Smooth muscle cell (in vitro differentiated cells): ENCODE data around the gene MAP2K2. TPM values are rescaled to one million over a fixed set of nuclear protein-coding genes. Genes with fewer than 3 reads are reported as not detected.

Source experiments
- DNase-seq: peaks from one replicate; lab custom pipeline; 2025; ENCODE audit not compliant: unreplicated experiment; lab: John Stamatoyannopoulos, UW
- H2AFZ ChIP-seq: fragments of 200-600 bp; sonication (generic); 2 replicates; pipeline ENCODE4 v1.6.0; 2016; ENCODE audit warnings: antibody characterized with exemption, low read depth, mild to moderate bottlenecking
- H3F3A ChIP-seq: fragments of 200-600 bp; sonication (generic); 2 replicates; pipeline ENCODE4 v1.6.0; 2017; ENCODE audit warnings: antibody characterized with exemption, low read depth
- H3K27ac ChIP-seq: fragments of 200-600 bp; sonication (generic); 2 replicates; pipeline ENCODE4 v1.5.1; 2016; ENCODE audit warnings: low read depth, mild to moderate bottlenecking
- H3K27me3 ChIP-seq: fragments of 200-600 bp; sonication (generic); 2 replicates; pipeline ENCODE4 v1.6.1; 2016; ENCODE audit warnings: low read depth, mild to moderate bottlenecking
- H3K36me3 ChIP-seq: fragments of 200-600 bp; sonication (generic); 2 replicates; pipeline ENCODE4 v1.5.1; 2016; ENCODE audit warnings: low read depth
- H3K4me1 ChIP-seq: fragments of 200-600 bp; sonication (generic); 2 replicates; pipeline ENCODE4 v1.5.1; 2016; ENCODE audit warnings: low read depth
- H3K4me2 ChIP-seq: fragments of 200-600 bp; sonication (generic); 2 replicates; pipeline ENCODE4 v1.6.0; 2016; ENCODE audit warnings: mild to moderate bottlenecking
- H3K4me3 ChIP-seq: fragments of 200-600 bp; sonication (generic); 2 replicates; pipeline ENCODE4 v1.5.1; 2016; ENCODE audit warnings: mild to moderate bottlenecking
- H3K79me2 ChIP-seq: fragments of 200-600 bp; sonication (generic); 2 replicates; pipeline ENCODE4 v1.6.0; 2016; ENCODE audit warnings: low read depth, mild to moderate bottlenecking
- H3K9ac ChIP-seq: fragments of 200-600 bp; sonication (generic); 2 replicates; pipeline ENCODE4 v1.6.0; 2016; ENCODE audit warnings: low read depth
- H3K9me3 ChIP-seq: fragments of 200-600 bp; sonication (generic); replicated peaks from 2 replicates; pipeline ENCODE4 v1.5.1; 2016; ENCODE audit warnings: low read depth
- H4K20me1 ChIP-seq: fragments of 200-600 bp; sonication (generic); 2 replicates; pipeline ENCODE4 v1.6.0; 2016; ENCODE audit warnings: low read depth
- CTCF ChIP-seq: fragments of 200-600 bp; sonication (generic); IDR thresholded peaks from 2 replicates; pipeline ENCODE4 v1.5.1; 2017; ENCODE audit warnings: borderline replicate concordance, mild to moderate bottlenecking, antibody characterized with exemption; ENCODE audit not compliant: insufficient read depth, poor library complexity, severe bottlenecking
- WGBS: methylation state at CpG from one replicate; pipeline ENCODE4 v1.1.7; 2016; ENCODE audit warnings: low lambda C conversion rate; 5-methylcytosine and 5-hydroxymethylcytosine counted together
- polyA plus RNA-seq: library from polyadenylated mRNA; unstranded; fragments of >200 nt; fragmentation: Nextera tagmentation; extraction: Ambion mirVana; gene quantifications from 2 replicates; pipeline ENCODE4 v1.2.1, GENCODE V29; 2016
- total RNA-seq: library from RNA; depleted of rRNA; stranded (reverse); fragments of >200 nt; gene quantifications from 2 replicates; pipeline ENCODE4 v1.2.3, GENCODE V29; 2014

Gene MAP2K2
- total and polyA plus RNA-seq, 2 experiments from 2014 or later, result 79.1 to 193 TPM

- H3K27me3 ChIP-seq, result no peaks in the 10 kb centered on the region
- no peaks in the 10 kb centered on the region for H3F3A ChIP-seq
- 92% methylated on average over 3 of the region's 3 CpGs for WGBS
- H3K79me2 ChIP-seq, result no peaks in the 10 kb centered on the region
- no peak overlapping the region for H3K27ac ChIP-seq
- DNase-seq, result no peak
- no peak overlapping the region for H3K9ac ChIP-seq
- no peak overlapping the region for H3K4me3 ChIP-seq
- no peaks in the 10 kb centered on the region for H3K9me3 ChIP-seq
- TF ChIP-seq CTCF, result no peak
- no peaks in the 10 kb centered on the region for H3K36me3 ChIP-seq
- no peak overlapping the region for H2AFZ ChIP-seq
- H3K4me1 ChIP-seq, result peaks cover 10% of the 10 kb centered on the region
- H3K4me2 ChIP-seq, result no peak overlapping the region
- no peaks in the 10 kb centered on the region for H4K20me1 ChIP-seq
Observed at GRCh38 chr19:4071610-4072009, 52.3 kb downstream of the MAP2K2 start.

DNA sequence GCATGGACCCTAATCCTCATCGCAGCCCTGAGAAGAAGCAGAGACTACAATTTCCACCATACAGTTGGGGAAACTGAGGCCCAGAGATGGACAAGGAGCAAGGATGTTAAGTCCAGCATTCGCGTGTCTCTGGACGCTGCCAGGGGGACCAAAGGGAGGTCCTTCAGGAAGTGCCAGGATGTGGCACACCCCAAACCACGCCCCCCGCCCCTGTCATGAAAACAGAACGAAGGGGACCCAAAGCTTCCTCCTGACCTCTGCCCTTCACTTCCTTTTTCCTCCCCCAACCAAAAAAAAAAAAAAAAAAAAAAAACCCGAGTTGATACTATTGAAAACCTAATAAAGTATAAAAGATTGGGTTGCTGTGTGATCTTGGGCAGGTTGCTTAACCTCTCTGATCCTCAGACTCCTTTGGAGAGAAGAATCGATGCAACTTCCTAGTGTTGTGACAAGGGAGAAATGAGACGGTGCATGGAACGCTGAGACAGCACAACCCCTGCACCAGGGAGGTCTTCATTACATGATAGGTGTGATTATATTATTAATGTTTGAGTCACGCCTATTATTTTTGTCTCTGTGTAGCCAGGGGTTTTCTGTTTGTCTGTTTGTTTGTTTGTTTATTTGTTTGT, 54.5 kb downstream of the MAP2K2 start:
- no peak overlapping the region for H3K27ac ChIP-seq
- H3K4me2 ChIP-seq, result no peak overlapping the region
- H3K27me3 ChIP-seq, result no peaks in the 10 kb centered on the region
- H3K9ac ChIP-seq, result no peak overlapping the region
- peaks cover 6% of the 10 kb centered on the region for H4K20me1 ChIP-seq
- H3K79me2 ChIP-seq, result peaks cover 7% of the 10 kb centered on the region
- no peak overlapping the region for H3K4me3 ChIP-seq
- H3K9me3 ChIP-seq, result no peaks in the 10 kb centered on the region
- WGBS, result 74% methylated on average over 11 of the region's 12 CpGs
- H3K36me3 ChIP-seq, result no peaks in the 10 kb centered on the region
- H2AFZ ChIP-seq, result no peak overlapping the region
- no peak for DNase-seq
- H3F3A ChIP-seq, result no peaks in the 10 kb centered on the region
- H3K4me1 ChIP-seq, result peaks cover 10% of the 10 kb centered on the region
- no peak for TF ChIP-seq CTCF

DNA sequence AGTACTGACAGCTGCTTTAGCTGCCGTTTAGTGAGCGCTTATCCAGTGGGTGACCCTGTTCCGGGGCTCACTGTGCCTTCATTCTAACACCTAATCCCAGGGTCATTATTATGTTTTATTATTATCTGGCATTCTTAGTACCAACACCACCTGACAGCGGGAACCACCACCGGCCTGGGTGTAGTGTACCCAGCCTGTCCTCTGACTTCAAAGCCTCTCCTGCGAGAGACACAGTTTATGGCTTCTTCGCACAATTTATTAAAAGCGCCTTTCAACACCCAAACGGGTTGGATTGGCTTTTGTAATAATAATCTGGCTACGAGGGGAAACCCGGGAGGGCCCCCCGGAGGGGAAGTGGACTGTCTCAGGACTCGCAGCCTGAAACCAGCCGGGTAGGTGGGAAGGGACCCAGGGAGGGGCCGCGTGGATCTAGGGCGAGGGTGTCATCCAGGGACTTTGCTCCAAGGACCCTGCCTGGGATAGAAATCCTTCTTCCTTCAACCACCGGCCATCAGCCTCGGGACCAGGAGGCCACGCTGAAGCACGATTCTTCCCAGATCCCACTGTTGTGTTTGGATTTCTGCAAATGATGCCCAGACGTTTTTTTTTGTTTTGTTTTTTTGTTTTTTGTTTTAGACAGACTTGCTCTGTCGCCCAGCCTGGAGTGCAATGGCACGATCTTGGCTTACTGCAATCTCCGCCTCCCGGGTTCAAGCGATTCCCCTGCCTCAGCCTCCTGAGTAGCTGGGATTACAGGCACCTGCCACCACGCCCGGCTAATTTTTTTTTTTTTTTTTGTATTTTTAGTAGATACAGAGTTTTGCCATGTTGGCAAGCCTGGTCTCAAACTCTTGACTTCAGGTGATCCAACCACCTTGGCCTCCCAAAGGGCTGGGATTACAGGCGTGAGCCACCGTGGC, 55.6 kb downstream of the MAP2K2 start:
- no peak for DNase-seq
- 39% methylated on average over 31 of the region's 31 CpGs for WGBS
- Histone ChIP-seq H3K9me3 (no peaks in the 10 kb centered on the region), H3K9ac (no peak overlapping the region), H3K27me3 (no peaks in the 10 kb centered on the region), H3F3A (no peaks in the 10 kb centered on the region), H4K20me1 (peaks cover 17% of the 10 kb centered on the region), H3K4me1 (peaks cover 10% of the 10 kb centered on the region), H3K79me2 (peaks cover 18% of the 10 kb centered on the region), H3K36me3 (no peaks in the 10 kb centered on the region), H3K27ac (no peak overlapping the region), H3K4me3 (peak overlapping the region; percentile 98), H2AFZ (no peak overlapping the region), H3K4me2 (peak overlapping the region; percentile 98)
- TF ChIP-seq CTCF, result no peak
